A549 (cell line): ENCODE results near the gene COL5A1.

ENCODE experiments used
- EHMT2 ChIP-seq: fragments of 200-600 bp; sonication (generic); IDR thresholded peaks from 2 replicates; pipeline ENCODE4 v1.6.1; 2016; ENCODE audit warnings: antibody characterized with exemption, low read depth, mild to moderate bottlenecking, moderate library complexity
- EP300 ChIP-seq, 2 experiments: fragments of >200 bp; sonication (Bioruptor Twin); formaldehyde crosslinking; IDR thresholded peaks; 2 replicates in 1 of 2; 3 replicates in 1 of 2; pipeline ENCODE4 v1.6.1; 2016 to 2017
- JUN ChIP-seq, 2 experiments: fragments of >200 bp; sonication (Bioruptor Twin); formaldehyde crosslinking; IDR thresholded peaks; 2 replicates in 1 of 2; 3 replicates in 1 of 2; pipeline ENCODE4 v1.6.1; 2016 to 2017
- MAFK ChIP-seq: fragments of 450-650 bp; IDR thresholded peaks from 2 replicates; pipeline ENCODE4 v1.6.1; 2014; ENCODE audit not compliant: partially characterized antibody
- MAZ ChIP-seq: fragments of 150-350 bp; IDR thresholded peaks from 2 replicates; pipeline ENCODE4 v1.6.1; 2014; ENCODE audit warnings: antibody characterized with exemption, low read depth, low read length, borderline replicate concordance
- POLR2A ChIP-seq: IDR thresholded peaks from 2 replicates; pipeline ENCODE4 v1.6.1; 2012; ENCODE audit warnings: mild to moderate bottlenecking, low read length
- RAD21 ChIP-seq, 2 experiments: fragments of >200 bp in 1 of 2; sonication (Bioruptor Twin) in 1 of 2; formaldehyde crosslinking in 1 of 2; IDR thresholded peaks in 1 of 2; conservative IDR thresholded peaks in 1 of 2; 2 replicates in 1 of 2; 3 replicates in 1 of 2; pipeline ENCODE4 v1.6.1; 2012 to 2018; ENCODE audit warnings: inconsistent platforms in 1 of 2
- RFX5 ChIP-seq: fragments of 450-650 bp; IDR thresholded peaks from 2 replicates; pipeline ENCODE4 v1.7.1; 2014; ENCODE audit warnings: antibody characterized with exemption, mild to moderate bottlenecking, moderate library complexity
- SMC3 ChIP-seq: fragments of >200 bp; sonication (Bioruptor Twin); formaldehyde crosslinking; IDR thresholded peaks from 3 replicates; pipeline ENCODE4 v1.6.1; 2018; ENCODE audit warnings: inconsistent platforms
- TF ChIP-seq, protein P1 (sequence below): fragments of >200 bp; sonication (Bioruptor Twin); formaldehyde crosslinking; IDR thresholded peaks from 3 replicates; pipeline ENCODE4 v1.6.1; 2016
- TF ChIP-seq, protein P2 (sequence below): IDR thresholded peaks from 2 replicates; pipeline ENCODE4 v1.6.1; 2012
- TF ChIP-seq, protein P3 (sequence below): fragments of >200 bp; sonication (Bioruptor Twin); formaldehyde crosslinking; IDR thresholded peaks from 3 replicates; pipeline ENCODE4 v1.5.1; 2016
- TF ChIP-seq, protein P4 (sequence below): fragments of 200-600 bp; sonication (generic); IDR thresholded peaks from 2 replicates; pipeline ENCODE4 v1.6.1; 2016; ENCODE audit warnings: antibody characterized with exemption, mild to moderate bottlenecking, moderate library complexity
- TF ChIP-seq, protein P5 (sequence below): fragments of 450-650 bp; IDR thresholded peaks from 2 replicates; pipeline ENCODE4 v1.6.1; 2014; ENCODE audit warnings: antibody characterized with exemption

DNA sequence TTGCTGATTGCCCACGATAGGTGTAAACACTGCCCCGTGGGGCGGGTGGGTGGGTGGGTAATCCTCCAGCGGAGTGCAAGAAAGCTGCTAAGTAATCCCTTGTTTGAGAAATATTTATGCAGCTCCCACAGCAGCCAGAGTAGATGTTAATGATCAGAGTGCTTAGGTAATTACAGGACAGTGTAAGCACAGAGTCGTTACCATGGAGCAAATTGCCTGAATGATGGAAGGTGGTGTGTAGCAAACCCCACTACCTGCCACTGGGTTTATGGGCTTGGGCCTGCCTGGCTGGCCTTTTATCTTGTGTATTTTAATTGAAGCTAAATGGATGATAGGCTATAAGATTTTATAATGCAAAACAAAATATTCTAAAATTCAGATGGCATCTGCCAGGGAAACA is 110.0 kb downstream of the COL5A1 start:
- TF ChIP-seq POLR2A (no peak), JUN (IDR thresholded peaks at IDR 0.05) (no peak), RAD21 (conservative IDR thresholded peaks at IDR 0.05 in 1 of 2, IDR thresholded peaks at IDR 0.05 in 1 of 2) (no peak), EHMT2 (no peak), MAZ (no peak), EP300 (IDR thresholded peaks at IDR 0.05) (no peak), RFX5 (no peak), MAFK (no peak), SMC3 (no peak)
- TF ChIP-seq, protein P1, sequence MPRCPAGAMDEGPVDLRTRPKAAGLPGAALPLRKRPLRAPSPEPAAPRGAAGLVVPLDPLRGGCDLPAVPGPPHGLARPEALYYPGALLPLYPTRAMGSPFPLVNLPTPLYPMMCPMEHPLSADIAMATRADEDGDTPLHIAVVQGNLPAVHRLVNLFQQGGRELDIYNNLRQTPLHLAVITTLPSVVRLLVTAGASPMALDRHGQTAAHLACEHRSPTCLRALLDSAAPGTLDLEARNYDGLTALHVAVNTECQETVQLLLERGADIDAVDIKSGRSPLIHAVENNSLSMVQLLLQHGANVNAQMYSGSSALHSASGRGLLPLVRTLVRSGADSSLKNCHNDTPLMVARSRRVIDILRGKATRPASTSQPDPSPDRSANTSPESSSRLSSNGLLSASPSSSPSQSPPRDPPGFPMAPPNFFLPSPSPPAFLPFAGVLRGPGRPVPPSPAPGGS, result no peak
- TF ChIP-seq, protein P2, sequence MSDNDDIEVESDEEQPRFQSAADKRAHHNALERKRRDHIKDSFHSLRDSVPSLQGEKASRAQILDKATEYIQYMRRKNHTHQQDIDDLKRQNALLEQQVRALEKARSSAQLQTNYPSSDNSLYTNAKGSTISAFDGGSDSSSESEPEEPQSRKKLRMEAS, result no peak
- TF ChIP-seq, protein P3, sequence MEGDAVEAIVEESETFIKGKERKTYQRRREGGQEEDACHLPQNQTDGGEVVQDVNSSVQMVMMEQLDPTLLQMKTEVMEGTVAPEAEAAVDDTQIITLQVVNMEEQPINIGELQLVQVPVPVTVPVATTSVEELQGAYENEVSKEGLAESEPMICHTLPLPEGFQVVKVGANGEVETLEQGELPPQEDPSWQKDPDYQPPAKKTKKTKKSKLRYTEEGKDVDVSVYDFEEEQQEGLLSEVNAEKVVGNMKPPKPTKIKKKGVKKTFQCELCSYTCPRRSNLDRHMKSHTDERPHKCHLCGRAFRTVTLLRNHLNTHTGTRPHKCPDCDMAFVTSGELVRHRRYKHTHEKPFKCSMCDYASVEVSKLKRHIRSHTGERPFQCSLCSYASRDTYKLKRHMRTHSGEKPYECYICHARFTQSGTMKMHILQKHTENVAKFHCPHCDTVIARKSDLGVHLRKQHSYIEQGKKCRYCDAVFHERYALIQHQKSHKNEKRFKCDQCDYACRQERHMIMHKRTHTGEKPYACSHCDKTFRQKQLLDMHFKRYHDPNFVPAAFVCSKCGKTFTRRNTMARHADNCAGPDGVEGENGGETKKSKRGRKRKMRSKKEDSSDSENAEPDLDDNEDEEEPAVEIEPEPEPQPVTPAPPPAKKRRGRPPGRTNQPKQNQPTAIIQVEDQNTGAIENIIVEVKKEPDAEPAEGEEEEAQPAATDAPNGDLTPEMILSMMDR, result no peak
- TF ChIP-seq, protein P4, sequence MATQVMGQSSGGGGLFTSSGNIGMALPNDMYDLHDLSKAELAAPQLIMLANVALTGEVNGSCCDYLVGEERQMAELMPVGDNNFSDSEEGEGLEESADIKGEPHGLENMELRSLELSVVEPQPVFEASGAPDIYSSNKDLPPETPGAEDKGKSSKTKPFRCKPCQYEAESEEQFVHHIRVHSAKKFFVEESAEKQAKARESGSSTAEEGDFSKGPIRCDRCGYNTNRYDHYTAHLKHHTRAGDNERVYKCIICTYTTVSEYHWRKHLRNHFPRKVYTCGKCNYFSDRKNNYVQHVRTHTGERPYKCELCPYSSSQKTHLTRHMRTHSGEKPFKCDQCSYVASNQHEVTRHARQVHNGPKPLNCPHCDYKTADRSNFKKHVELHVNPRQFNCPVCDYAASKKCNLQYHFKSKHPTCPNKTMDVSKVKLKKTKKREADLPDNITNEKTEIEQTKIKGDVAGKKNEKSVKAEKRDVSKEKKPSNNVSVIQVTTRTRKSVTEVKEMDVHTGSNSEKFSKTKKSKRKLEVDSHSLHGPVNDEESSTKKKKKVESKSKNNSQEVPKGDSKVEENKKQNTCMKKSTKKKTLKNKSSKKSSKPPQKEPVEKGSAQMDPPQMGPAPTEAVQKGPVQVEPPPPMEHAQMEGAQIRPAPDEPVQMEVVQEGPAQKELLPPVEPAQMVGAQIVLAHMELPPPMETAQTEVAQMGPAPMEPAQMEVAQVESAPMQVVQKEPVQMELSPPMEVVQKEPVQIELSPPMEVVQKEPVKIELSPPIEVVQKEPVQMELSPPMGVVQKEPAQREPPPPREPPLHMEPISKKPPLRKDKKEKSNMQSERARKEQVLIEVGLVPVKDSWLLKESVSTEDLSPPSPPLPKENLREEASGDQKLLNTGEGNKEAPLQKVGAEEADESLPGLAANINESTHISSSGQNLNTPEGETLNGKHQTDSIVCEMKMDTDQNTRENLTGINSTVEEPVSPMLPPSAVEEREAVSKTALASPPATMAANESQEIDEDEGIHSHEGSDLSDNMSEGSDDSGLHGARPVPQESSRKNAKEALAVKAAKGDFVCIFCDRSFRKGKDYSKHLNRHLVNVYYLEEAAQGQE, result no peak
- TF ChIP-seq, protein P5, sequence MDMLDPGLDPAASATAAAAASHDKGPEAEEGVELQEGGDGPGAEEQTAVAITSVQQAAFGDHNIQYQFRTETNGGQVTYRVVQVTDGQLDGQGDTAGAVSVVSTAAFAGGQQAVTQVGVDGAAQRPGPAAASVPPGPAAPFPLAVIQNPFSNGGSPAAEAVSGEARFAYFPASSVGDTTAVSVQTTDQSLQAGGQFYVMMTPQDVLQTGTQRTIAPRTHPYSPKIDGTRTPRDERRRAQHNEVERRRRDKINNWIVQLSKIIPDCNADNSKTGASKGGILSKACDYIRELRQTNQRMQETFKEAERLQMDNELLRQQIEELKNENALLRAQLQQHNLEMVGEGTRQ, result no peak
